GM23338 (cell line): ENCODE data around the gene U2AF1L4. TPM values are rescaled to one million over a fixed set of nuclear protein-coding genes. Genes with fewer than 3 reads are reported as not detected.

Source experiments
- ATAC-seq: fragments of 200-7000 bp; cut with Tn5 transposase; 3 replicates; pipeline ENCODE4 v1.9.1; 2020
- DNase-seq: peaks from one replicate; pipeline ENCODE4 v3.0.0-alpha.2; 2015; ENCODE audit warnings: low spot score
- H2AFZ ChIP-seq: fragments of 200-600 bp; sonication (generic); 2 replicates; pipeline ENCODE4 v1.8.0; 2016; ENCODE audit warnings: antibody characterized with exemption, mild to moderate bottlenecking, moderate library complexity
- H3F3A ChIP-seq: fragments of 200-600 bp; sonication (generic); replicated peaks from 2 replicates; pipeline ENCODE4 v1.8.0; 2017; ENCODE audit warnings: antibody characterized with exemption, mixed run types, low read depth
- H3K27ac ChIP-seq: fragments of 200-600 bp; sonication (generic); 2 replicates; pipeline ENCODE4 v1.6.1; 2016; ENCODE audit warnings: low read depth
- H3K27me3 ChIP-seq: fragments of 200-600 bp; sonication (generic); 2 replicates; pipeline ENCODE4 v1.8.0; 2016; ENCODE audit warnings: mild to moderate bottlenecking, mixed run types, moderate library complexity; ENCODE audit not compliant: insufficient read depth
- H3K36me3 ChIP-seq: fragments of 200-600 bp; sonication (generic); 2 replicates; pipeline ENCODE4 v1.8.0; 2016; ENCODE audit warnings: mild to moderate bottlenecking; ENCODE audit not compliant: insufficient read depth
- H3K4me1 ChIP-seq: fragments of 200-600 bp; sonication (generic); 2 replicates; pipeline ENCODE4 v1.8.0; 2016; ENCODE audit warnings: mild to moderate bottlenecking, moderate library complexity; ENCODE audit not compliant: insufficient read depth
- H3K4me2 ChIP-seq: fragments of 200-600 bp; sonication (generic); 2 replicates; pipeline ENCODE4 v1.7.1; 2017; ENCODE audit warnings: mixed run types
- H3K4me3 ChIP-seq: fragments of 200-600 bp; sonication (generic); 2 replicates; pipeline ENCODE4 v1.6.1; 2016; ENCODE audit warnings: mixed run types
- H3K79me2 ChIP-seq: fragments of 200-600 bp; sonication (generic); replicated peaks from 2 replicates; pipeline ENCODE4 v1.8.0; 2017; ENCODE audit warnings: mild to moderate bottlenecking; ENCODE audit not compliant: insufficient read depth
- H3K9me2 ChIP-seq: fragments of 200-600 bp; sonication (generic); 2 replicates; pipeline ENCODE4 v1.8.0; 2017; ENCODE audit not compliant: insufficient read depth
- H4K20me1 ChIP-seq: fragments of 200-600 bp; sonication (generic); replicated peaks from 2 replicates; pipeline ENCODE4 v1.8.0; 2017; ENCODE audit warnings: mild to moderate bottlenecking; ENCODE audit not compliant: insufficient read depth
- H3K27ac Mint-ChIP-seq: 2 replicates; pipeline ENCODE4 v1.8.0; 2020; ENCODE audit warnings: inconsistent platforms, mild to moderate bottlenecking, moderate library complexity, mixed read lengths
- H3K27me3 Mint-ChIP-seq: 3 replicates; pipeline ENCODE4 v1.8.0; 2022; ENCODE audit warnings: low read depth, mild to moderate bottlenecking, moderate library complexity, mixed read lengths, inconsistent platforms; ENCODE audit not compliant: insufficient read depth, poor library complexity
- H3K36me3 Mint-ChIP-seq: 3 replicates; pipeline ENCODE4 v1.8.0; 2021; ENCODE audit warnings: low read depth, mild to moderate bottlenecking, inconsistent platforms, moderate library complexity, mixed read lengths
- H3K4me1 Mint-ChIP-seq: 3 replicates; pipeline ENCODE4 v1.8.0; 2020; ENCODE audit warnings: mild to moderate bottlenecking, inconsistent platforms, mixed read lengths
- H3K4me3 Mint-ChIP-seq: 3 replicates; pipeline ENCODE4 v1.8.0; 2021; ENCODE audit warnings: moderate library complexity, mild to moderate bottlenecking, inconsistent platforms, mixed read lengths
- H3K9me3 Mint-ChIP-seq: 3 replicates; pipeline ENCODE4 v1.8.0; 2020; ENCODE audit warnings: moderate library complexity, mild to moderate bottlenecking, inconsistent platforms, mixed read lengths
- CTCF ChIP-seq, 2 experiments: fragments of 200-600 bp in 1 of 2; sonication (generic) in 1 of 2; conservative IDR thresholded peaks; 2 replicates each; pipeline versions ENCODE4 v1.5.1 to v1.6.1; 2016 to 2017; ENCODE audit warnings: antibody characterized with exemption in 2 of 2, low read depth in 2 of 2, mild to moderate bottlenecking in 2 of 2, moderate library complexity in 1 of 2
- ETS1 ChIP-seq: IDR thresholded peaks from 2 replicates; pipeline ENCODE4 v1.6.1; 2016; ENCODE audit warnings: antibody characterized with exemption
- EZH2phosphoT487 ChIP-seq: fragments of 200-600 bp; sonication (generic); IDR thresholded peaks from one replicate; pipeline ENCODE4 v1.8.1; 2018; ENCODE audit warnings: antibody characterized with exemption; ENCODE audit not compliant: unreplicated experiment
- ZNF462 ChIP-seq: fragments of 250-450 bp; sonication (Bioruptor Pico); IDR thresholded peaks from 2 replicates; pipeline ENCODE4 v1.5.0; 2020; ENCODE audit warnings: mild to moderate bottlenecking, moderate library complexity
- polyA plus RNA-seq: library from polyadenylated mRNA; unstranded; fragments of >200 nt; fragmentation: Nextera tagmentation; extraction: Ambion mirVana; gene quantifications from 2 replicates; pipeline ENCODE4 v1.2.1, GENCODE V29; 2016
- total RNA-seq: library from RNA; depleted of rRNA; stranded (reverse); fragments of >200 nt; shearing (Covaris generic); gene quantifications from 2 replicates; pipeline ENCODE4 v1.2.3, GENCODE V29; 2014

Gene U2AF1L4
- total and polyA plus RNA-seq, 2 experiments from 2014 or later, result 13.1 to 23.7 TPM

- peaks cover 20% of the 10 kb centered on the region for H3K27me3 Mint-ChIP-seq
- Histone ChIP-seq H2AFZ (no peak overlapping the region), H3K27me3 (peaks cover 3% of the 10 kb centered on the region; the same call in 1 of the 2 replicates), H3K79me2 (no peaks in the 10 kb centered on the region), H3K4me2 (no peak overlapping the region), H3F3A (0 out of 2 replicates have a peak, but pooled peaks cover 4% of the 10 kb centered on the region), H3K4me1 (peaks cover 4% of the 10 kb centered on the region; the same call in 1 of the 2 replicates), H3K27ac (no peak overlapping the region), H3K4me3 (no peak overlapping the region), H4K20me1 (no peaks in the 10 kb centered on the region), H3K9me2 (no peaks in the 10 kb centered on the region), H3K36me3 (no peaks in the 10 kb centered on the region)
- TF ChIP-seq CTCF (conservative IDR thresholded peaks at IDR 0.05; ENCODE audit: low read depth in 2 of 2) (no peak), ZNF462 (CRISPR knock-in tag) (no peak), EZH2phosphoT487 (no peak), ETS1 (no peak)
- ATAC-seq (no peak), DNase-seq (no peak)
- H3K9me3 Mint-ChIP-seq, result no peaks in the 10 kb centered on the region
- no peak overlapping the region for H3K27ac Mint-ChIP-seq
- peaks cover 12% of the 10 kb centered on the region for H3K4me1 Mint-ChIP-seq
- no peak overlapping the region for H3K4me3 Mint-ChIP-seq
- H3K36me3 Mint-ChIP-seq, result no peaks in the 10 kb centered on the region
Observed at GRCh38 chr19:35789978-35790944, 45.0 kb upstream of the U2AF1L4 start.
